IPS DF 6.9 (cell line): ENCODE data around the gene CDON.
"Not testable (repeated sequence)": the region's sequence is repeated elsewhere in the genome, so short reads cannot be mapped to it uniquely, and the experiment has no call there.

Experiments
- DNase-seq: peaks from one replicate; pipeline ENCODE4 v3.0.0-alpha.2; 2013; ENCODE audit warnings: low read depth, low spot score
- H3K27ac ChIP-seq: one replicate; pipeline ENCODE4 v1.5.1; 2013; ENCODE audit warnings: low read length, control low read depth
- H3K27me3 ChIP-seq: 2 replicates; pipeline ENCODE4 v1.6.1; 2013; ENCODE audit warnings: mild to moderate bottlenecking, low read length; ENCODE audit not compliant: control insufficient read depth, insufficient read depth
- H3K36me3 ChIP-seq: 2 replicates; pipeline ENCODE4 v1.6.1; 2013; ENCODE audit warnings: low read length; ENCODE audit not compliant: control insufficient read depth, insufficient read depth
- H3K4me1 ChIP-seq: 2 replicates; pipeline ENCODE4 v1.6.1; 2013; ENCODE audit warnings: low read length; ENCODE audit not compliant: control insufficient read depth, insufficient read depth
- H3K4me3 ChIP-seq: 2 replicates; pipeline ENCODE4 v1.5.1; 2013; ENCODE audit warnings: mild to moderate bottlenecking, low read length
- H3K9me3 ChIP-seq: 2 replicates; pipeline ENCODE4 v1.6.1; 2013; ENCODE audit warnings: low read length, inconsistent platforms; ENCODE audit not compliant: control insufficient read depth, insufficient read depth
- WGBS: extraction: QIAGEN DNeasy Blood & Tissue Kit; methylation state at CpG from one replicate; pipeline ENCODE4 v1.1.7; 2013; ENCODE audit warnings: mixed read lengths, missing lambda C conversion rate; ENCODE audit not compliant: insufficient read length, insufficient coverage; 5-methylcytosine and 5-hydroxymethylcytosine counted together

CDON gene

GRCh38 chr11:125994509-125994908 is 68.2 kb downstream of the CDON start:
- no peak overlapping the region for H3K27ac ChIP-seq
- no peak overlapping the region for H3K4me3 ChIP-seq
- peaks cover 3% of the 10 kb centered on the region; the same call in 1 of the 2 replicates for H3K36me3 ChIP-seq
- H3K4me1 ChIP-seq, result peaks cover 3% of the 10 kb centered on the region; the same call in 1 of the 2 replicates
- no peaks in the 10 kb centered on the region for H3K9me3 ChIP-seq
- no peaks in the 10 kb centered on the region for H3K27me3 ChIP-seq
- no CpG with 5 or more reads among the region's 5 CpGs for WGBS
- no peak for DNase-seq

DNA sequence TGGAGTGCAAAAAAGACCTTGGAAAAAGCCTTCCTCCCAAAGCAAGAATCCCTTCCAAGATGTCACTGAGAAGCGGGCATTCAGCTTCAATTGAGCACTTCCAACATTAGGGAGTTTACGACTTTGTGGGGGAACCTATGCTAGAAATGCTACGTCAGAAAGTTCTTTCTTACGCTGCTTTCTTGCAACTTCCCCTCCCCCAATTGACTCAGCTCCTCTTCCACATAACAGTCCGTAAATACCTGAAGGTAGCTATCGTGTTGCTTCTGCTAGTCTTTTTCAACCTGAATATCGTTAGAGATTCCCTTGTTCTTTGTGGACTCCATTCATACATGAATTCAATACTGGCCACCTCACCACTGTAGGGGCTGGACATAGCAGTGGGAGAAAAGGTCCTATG is 69.8 kb downstream of the CDON start:
- Histone ChIP-seq H3K4me3 (no peak overlapping the region), H3K36me3 (peaks cover under 1% of the 10 kb centered on the region; the same call in 1 of the 2 replicates), H3K27me3 (no peaks in the 10 kb centered on the region), H3K4me1 (peaks cover 3% of the 10 kb centered on the region; the same call in 1 of the 2 replicates), H3K27ac (no peak overlapping the region), H3K9me3 (no peaks in the 10 kb centered on the region)
- no peak for DNase-seq
- WGBS, result no CpG with 5 or more reads among the region's 7 CpGs

- no CpG with 5 or more reads among the region's 3 CpGs for WGBS
- peaks cover 3% of the 10 kb centered on the region; the same call in 1 of the 2 replicates for H3K4me1 ChIP-seq
- H3K27me3 ChIP-seq, result no peaks in the 10 kb centered on the region
- H3K9me3 ChIP-seq, result no peaks in the 10 kb centered on the region
- H3K27ac ChIP-seq, result no peak overlapping the region
- no peak for DNase-seq
- no peak overlapping the region for H3K4me3 ChIP-seq
- H3K36me3 ChIP-seq, result no peaks in the 10 kb centered on the region
Measured at GRCh38 chr11:125990244-125990643, 72.4 kb downstream of the CDON start.

DNA sequence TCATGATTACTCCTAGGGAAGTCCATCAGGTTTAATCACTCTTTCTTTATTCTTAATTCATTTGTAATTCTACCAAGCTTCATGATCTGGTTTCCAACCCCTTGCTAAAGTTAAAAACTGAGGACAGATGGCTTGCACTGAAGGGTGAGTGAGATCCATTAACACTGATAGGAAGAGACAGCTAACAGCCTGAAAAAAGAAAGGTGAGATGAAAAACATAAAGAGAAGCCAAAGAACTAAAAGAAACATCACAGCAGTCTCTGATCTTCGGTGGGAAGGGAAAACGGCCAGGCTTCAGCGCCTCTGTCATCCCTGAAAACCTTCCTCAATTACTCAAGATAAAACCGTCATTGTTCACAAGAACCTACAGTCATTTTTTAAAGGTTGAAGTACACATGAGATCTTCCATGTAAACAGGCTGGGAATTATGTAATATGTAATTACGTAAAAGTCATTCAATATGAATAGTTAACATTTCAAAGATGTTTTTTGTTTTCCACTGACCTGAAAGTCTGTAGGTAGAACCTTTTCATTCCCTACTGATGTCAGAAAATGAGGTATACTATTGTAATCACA is 75.5 kb downstream of the CDON start:
- Histone ChIP-seq H3K4me3 (no peak overlapping the region), H3K27ac (no peak overlapping the region), H3K27me3 (no peaks in the 10 kb centered on the region), H3K36me3 (peaks cover 3% of the 10 kb centered on the region; the same call in 1 of the 2 replicates), H3K4me1 (no peaks in the 10 kb centered on the region), H3K9me3 (no peaks in the 10 kb centered on the region)
- WGBS, result no CpG with 5 or more reads among the region's 5 CpGs
- DNase-seq, result no peak

- H3K36me3 ChIP-seq, H3K27me3 ChIP-seq, H3K27ac ChIP-seq, H3K4me3 ChIP-seq, H3K9me3 ChIP-seq, H3K4me1 ChIP-seq, DNase-seq: not testable (repeated sequence)
- WGBS, result no CpG with 5 or more reads among the region's 6 CpGs
Measured at GRCh38 chr11:125985956-125986355, 76.7 kb downstream of the CDON start.

DNA sequence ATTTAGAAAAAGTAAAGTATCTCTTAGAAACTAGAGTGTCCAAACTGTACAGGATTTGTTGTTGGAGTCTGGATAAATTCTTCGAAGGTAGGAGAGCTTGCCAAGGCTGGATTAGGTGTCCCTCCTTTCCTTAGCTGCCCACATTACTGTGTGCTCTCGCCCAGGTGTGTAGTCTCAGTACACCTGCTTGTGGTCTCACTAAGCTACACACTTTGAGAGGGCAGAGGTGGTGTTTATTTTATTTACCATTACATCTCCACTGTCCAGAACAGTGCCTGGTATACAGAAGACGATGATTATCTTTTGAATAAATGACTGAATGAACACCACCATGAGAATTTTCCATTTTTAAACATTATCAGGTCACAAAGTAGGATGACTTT is 80.3 kb downstream of the CDON start:
- Histone ChIP-seq H3K9me3 (no peaks in the 10 kb centered on the region), H3K4me3 (no peak overlapping the region), H3K27ac (no peak overlapping the region), H3K36me3 (peaks cover 3% of the 10 kb centered on the region; the same call in 1 of the 2 replicates), H3K4me1 (no peaks in the 10 kb centered on the region; the same call in 1 of the 2 replicates), H3K27me3 (no peaks in the 10 kb centered on the region)
- no peak for DNase-seq
- no CpG with 5 or more reads among the region's 3 CpGs for WGBS

GRCh38 chr11:125980436-125980835 is 82.2 kb downstream of the CDON start:
- Histone ChIP-seq H3K27ac (no peak overlapping the region), H3K9me3 (no peaks in the 10 kb centered on the region), H3K27me3 (no peaks in the 10 kb centered on the region), H3K4me1 (no peaks in the 10 kb centered on the region; the same call in 1 of the 2 replicates), H3K36me3 (peaks cover 3% of the 10 kb centered on the region; the same call in 1 of the 2 replicates), H3K4me3 (no peak overlapping the region)
- no CpG with 5 or more reads among the region's 8 CpGs for WGBS
- no peak for DNase-seq

GRCh38 chr11:125979511-125979910 is 83.2 kb downstream of the CDON start:
- no peaks in the 10 kb centered on the region for H3K27me3 ChIP-seq
- H3K27ac ChIP-seq, result no peak overlapping the region
- H3K4me3 ChIP-seq, result no peak overlapping the region
- no peak for DNase-seq
- peaks cover 3% of the 10 kb centered on the region; the same call in 1 of the 2 replicates for H3K36me3 ChIP-seq
- no CpG with 5 or more reads among the region's 3 CpGs for WGBS
- no peaks in the 10 kb centered on the region for H3K9me3 ChIP-seq
- H3K4me1 ChIP-seq, result no peaks in the 10 kb centered on the region; the same call in 1 of the 2 replicates

- WGBS, result no CpG with 5 or more reads among the region's 3 CpGs
- Histone ChIP-seq H3K27me3 (no peaks in the 10 kb centered on the region), H3K4me1 (no peaks in the 10 kb centered on the region; the same call in 1 of the 2 replicates), H3K4me3 (no peak overlapping the region), H3K27ac (no peak overlapping the region), H3K36me3 (peaks cover 3% of the 10 kb centered on the region; the same call in 1 of the 2 replicates), H3K9me3 (no peaks in the 10 kb centered on the region)
- no peak for DNase-seq
Measured at GRCh38 chr11:125978778-125979407, 83.8 kb downstream of the CDON start.

GRCh38 chr11:125978181-125978716 is 84.4 kb downstream of the CDON start:
- H3K9me3 ChIP-seq, result no peaks in the 10 kb centered on the region
- no peak overlapping the region for H3K27ac ChIP-seq
- H3K4me3 ChIP-seq, result no peak overlapping the region
- H3K4me1 ChIP-seq, result no peaks in the 10 kb centered on the region; the same call in 1 of the 2 replicates
- H3K36me3 ChIP-seq, result peaks cover 2% of the 10 kb centered on the region; the same call in 1 of the 2 replicates
- no CpG with 5 or more reads among the region's 6 CpGs for WGBS
- no peaks in the 10 kb centered on the region for H3K27me3 ChIP-seq
- DNase-seq, result no peak
